T-helper 2 cell (primary cell): ENCODE measurements around the gene MDN1.
"Not testable (repeated sequence)": the region's sequence is repeated elsewhere in the genome, so short reads cannot be mapped to it uniquely, and the experiment has no call there.

Experiments used
- DNase-seq, 5 experiments: peaks; one replicate each; pipeline versions ENCODE4 v3.0.0 to v3.0.0-alpha.2; 2012 to 2022

MDN1 gene

DNA sequence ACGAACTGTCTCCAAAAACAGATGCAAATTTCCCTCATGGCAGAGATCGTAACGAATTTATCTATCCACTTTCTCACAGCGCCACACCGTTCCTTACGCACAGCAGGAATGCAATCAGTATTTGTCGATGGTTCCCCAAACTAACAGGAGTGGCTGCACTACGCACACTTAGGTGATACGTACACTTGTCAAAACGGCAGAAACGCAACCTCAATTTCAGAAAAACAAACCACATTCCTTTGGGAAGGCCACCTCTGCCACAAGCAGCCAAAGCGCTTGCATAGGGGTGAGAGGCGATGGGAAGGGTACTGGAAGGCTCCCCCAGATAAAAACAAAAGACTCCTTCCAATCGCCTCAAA is 638 bp downstream of the MDN1 start:
- peak in 1 of 5 experiments; percentile 27 for DNase-seq

DNA sequence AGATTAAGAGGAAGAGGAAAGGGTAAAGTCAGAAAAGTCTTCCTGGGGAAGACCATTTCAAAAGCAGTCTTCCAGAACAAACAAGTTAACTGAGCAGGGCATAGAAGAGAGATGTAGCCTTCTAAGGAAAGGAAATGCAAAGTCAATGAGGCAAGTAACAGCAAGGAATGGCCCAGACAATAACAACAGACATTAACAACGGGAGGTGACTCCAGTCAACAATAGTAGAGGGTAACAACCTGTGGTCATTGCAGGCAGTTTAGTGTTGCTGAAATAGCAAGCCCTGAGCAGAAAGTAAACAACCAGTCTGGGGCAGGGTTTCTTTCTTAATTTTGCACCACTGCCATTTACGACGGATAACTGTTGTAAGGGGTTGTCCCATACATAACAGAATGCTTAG is 2.1 kb downstream of the MDN1 start:
- DNase-seq, result no peak

DNA sequence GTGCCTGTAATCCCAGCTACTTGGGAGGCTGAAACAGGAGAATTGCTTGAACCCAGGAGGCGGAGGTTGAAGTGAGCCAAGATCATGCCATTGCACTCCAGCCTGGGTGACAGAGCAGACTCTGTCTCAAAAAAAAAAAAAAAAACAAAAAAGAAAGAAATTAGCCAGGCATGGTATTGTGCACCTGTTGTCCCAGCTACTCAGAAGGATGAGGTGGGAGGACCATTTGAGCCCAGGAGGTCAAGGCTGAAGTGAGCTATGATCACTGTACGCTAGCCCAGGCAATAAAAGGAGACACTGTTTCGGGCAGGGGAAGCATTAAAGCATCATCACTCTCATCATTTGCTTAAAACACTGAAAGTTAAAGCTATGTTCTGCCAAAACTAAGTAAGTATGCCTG is 6.2 kb downstream of the MDN1 start:
- DNase-seq, result not testable (repeated sequence)

DNA sequence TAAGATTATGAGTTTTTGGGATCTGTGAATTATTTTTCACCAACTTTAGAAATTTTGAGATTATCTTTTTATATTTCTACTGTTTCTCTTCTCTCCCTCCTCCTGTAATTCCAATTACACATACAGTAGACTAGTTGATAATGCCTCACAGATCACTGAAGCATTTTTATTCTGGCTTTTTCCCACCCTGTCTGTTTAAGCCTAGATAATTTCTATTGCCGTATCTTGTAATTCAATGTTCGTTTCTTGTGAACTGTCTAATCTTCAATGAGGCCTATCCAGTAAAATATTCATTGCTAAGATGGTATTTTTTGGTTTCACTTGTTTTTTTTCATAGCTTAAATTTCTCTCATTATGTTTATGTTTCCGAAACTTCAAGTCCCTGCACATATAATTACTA is 12.0 kb downstream of the MDN1 start:
- DNase-seq, result no peak

DNA sequence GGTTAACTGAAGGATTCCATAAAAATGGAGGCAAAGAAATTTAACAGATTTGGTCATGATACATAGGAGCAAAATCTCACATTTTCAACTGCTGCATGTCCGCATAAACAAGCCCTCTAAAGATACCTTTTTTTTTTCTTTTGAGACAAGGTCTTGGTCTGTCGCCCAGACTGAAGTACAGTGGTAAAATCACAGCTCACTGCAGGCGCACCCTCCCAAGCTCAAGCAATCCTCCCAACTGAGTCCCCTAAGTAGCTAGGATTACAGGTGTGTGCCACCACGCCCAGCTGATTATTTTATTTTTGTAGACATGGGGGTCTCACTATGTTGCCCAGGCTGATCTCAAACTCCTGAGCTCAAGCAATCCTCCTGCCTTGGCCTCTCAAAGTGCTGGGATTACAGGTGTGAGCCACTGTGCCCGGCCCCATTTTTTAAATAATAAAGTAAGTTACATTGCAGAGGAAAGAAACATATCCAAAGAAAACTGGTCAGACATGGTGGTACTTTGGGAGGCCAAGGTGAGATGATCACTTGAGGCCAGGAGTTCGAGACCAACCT is 13.7 kb downstream of the MDN1 start:
- no peak for DNase-seq

DNA sequence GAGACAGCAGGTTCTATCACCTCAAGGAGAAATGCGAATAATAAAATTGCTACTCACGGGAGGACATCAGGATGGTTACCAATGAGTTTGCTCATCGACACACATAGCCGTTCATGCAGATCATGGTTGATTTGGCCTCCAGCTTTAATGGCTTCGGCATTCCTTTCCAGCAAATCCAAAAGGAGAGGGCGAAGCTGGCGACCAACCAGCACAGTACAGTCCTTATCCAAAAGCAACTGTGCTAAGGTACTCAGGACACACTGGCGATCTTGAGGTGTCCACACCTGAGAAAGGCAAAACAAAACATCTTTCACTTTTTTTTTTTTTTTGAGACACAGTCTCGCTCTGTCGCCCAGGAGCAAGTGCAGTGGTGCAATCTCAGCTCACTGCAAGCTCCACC is 16.3 kb downstream of the MDN1 start:
- no peak for DNase-seq

DNA sequence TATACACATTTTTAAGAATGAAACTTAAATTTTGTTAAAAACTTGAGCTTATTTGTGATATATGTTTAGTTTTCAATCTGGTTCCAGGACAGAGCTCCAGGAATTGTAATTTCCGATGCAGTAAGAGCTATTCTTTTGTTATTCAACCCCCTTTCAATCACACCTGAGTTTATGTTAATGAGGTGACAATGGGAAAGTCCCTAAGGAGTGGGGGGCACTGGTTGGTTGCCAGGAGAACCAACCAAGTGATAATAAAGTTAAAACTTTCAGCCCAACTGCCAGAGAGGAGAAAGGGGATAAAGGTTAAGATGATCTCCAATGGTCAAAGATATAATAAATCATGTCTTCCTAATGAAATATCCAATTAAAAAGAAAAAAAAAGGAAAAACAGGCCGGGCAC is 19.8 kb downstream of the MDN1 start:
- DNase-seq, result no peak

DNA sequence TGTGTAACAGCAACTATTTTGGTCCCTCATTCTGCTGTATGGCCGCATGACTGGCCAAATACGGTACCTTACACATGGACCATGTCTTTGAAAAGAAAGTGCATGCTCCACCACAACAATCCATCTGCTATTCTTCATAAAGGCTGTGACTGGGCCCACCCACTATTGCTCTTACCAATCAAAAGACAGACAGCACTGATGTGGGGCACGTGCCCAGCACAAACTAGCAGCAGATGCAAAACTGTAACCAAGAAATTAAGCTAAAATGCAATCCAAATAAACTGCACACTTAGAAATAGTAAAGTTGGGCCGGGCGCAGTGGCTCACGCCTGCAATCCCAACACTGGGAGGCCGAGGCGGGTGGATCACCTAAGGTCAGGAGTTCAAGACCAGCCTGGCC is 20.5 kb downstream of the MDN1 start:
- DNase-seq, result no peak

DNA sequence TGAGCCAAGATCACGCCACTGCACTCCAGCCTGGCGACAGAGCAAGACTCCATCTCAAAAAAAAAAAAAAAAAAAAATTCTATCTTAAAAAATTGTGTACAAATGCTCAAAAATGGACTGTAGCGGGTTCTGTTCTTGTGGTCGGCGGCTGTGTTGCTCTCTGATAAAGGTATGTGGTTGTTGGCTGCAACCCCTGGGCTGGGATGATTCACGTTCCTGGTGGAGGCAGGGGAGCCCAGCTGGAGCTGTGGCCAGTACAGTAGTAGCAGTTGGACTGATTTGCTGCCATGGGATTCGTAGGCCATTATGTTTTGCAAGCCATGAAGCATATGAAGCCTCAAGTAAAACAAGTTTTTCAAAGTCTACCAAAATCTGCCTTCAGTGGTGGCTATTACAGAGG is 22.3 kb downstream of the MDN1 start:
- DNase-seq, result no peak

DNA sequence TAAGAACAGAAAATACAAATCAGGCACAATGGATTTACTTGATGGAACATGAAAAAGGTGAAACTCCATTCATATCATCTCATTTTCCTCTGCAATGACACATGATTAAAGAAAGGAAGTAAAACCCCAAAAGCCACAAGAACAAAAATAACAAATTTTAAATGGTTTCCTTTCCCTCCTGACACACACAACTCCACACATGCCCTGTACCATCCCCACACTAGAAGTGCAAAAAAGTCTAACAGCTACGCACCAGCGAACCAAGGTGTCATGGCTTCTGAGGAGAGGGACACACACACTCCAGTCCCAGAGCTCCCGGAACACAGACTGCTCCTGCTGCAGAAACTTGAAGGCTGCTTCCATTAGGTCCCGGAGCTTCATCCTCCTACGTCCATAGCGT is 25.3 kb downstream of the MDN1 start:
- DNase-seq, result peak in 2 of 5 experiments; percentile 3 to 65

DNA sequence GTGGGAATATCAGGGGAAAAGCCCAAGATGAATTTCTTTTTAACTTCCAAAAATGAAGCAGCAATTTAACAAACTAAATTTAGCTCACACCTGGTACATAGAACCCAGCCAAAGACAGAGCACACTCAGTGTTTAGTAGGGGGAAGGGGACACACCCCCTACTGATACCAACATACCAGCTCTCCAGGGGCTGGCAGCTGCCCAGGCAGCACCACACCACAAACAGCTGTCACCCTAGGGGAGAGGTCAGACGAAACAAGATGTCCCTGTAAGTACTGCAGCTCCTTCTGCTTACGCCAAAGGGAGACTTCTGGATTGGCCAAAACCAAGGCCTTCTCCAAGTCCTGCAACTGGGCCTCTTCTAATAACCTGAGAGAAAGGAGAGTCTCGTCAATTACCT is 26.0 kb downstream of the MDN1 start:
- no peak for DNase-seq

DNA sequence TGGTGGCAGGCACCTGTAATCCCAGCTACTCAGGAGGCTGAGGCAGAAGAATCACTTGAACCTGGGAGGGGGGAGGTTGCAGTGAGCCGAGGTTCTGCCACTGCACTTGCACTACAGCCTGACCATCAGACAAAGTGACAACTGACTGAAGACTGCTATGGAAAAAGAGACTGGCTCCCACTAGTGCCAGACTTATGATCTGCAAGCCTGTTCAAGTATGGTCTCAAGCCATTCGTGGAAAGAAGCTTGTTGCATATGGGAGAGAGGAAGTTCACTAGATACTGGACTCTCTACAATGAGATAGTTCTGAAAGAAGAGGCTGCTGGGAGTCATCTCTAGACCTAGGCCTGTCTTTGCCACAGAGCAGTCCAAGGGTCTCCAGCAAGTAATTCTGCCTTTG is 26.7 kb downstream of the MDN1 start:
- peak in 1 of 5 experiments; percentile 61 for DNase-seq

DNA sequence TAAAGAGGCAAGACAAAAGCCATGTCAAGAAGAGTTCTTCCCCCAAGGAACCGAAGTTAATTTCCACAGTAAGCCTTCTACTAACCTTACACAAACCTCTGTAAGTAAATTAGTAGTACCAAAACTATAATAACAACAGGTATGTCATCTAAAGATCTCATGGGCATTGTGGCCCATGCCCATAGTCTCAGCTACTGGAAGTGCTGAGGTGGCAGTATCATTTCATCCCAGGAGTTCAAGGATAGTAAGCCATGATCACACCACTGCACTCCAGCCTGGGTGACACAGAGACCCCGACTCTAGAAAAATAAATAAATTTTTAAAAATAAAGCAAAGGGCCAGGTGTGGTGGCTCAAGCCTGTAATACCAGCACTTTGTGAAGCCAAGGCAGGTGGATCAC is 29.2 kb downstream of the MDN1 start:
- DNase-seq, result no peak

DNA sequence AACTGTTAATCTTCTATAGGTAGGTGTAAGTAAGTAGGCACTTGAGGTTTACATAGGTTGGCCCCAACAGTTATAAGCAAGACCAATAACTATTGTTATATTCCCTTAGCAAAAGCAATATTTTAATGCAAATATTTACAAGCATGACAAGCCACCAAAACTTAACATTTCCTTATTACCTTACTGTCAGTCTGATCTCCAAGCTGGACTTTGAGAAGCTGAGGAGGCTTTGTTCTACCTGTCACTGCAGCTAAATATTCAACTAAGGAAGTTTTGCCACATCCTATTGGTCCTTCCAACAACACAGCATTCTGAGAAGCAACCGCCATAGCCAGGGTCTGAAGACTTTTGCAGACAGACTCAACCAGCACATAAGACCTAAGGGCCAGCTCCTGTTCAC is 29.6 kb downstream of the MDN1 start:
- DNase-seq, result no peak

DNA sequence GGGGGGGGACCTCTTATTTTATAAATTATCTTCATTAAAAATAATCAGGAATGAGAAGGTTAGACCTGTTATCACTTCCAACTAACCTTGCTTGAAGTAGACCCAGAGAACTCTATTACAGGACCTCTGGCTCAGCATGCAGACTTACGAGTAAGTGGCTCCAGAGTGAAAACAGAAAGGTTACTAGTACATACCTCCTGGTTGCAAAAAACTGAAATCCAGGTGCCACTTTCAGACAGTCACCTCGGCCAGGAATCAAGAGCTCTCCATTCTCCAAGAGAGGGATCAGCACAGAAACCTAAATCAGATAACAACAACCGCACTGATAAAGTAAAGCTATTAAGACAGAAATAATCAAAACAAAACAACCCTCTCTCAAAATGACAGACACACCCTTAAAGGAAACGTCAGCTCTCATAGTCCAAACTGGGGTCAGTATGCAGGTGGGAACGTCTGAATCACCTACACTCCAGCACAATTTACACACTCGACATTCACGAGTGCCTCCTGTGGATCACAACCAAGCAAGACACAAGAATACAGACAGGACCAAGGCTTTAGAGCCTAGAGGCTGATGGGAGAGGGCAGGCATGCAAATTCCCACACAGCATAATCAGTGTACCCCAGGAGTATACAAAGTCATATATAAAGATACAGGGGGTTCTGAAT is 31.8 kb downstream of the MDN1 start:
- DNase-seq, result no peak

DNA sequence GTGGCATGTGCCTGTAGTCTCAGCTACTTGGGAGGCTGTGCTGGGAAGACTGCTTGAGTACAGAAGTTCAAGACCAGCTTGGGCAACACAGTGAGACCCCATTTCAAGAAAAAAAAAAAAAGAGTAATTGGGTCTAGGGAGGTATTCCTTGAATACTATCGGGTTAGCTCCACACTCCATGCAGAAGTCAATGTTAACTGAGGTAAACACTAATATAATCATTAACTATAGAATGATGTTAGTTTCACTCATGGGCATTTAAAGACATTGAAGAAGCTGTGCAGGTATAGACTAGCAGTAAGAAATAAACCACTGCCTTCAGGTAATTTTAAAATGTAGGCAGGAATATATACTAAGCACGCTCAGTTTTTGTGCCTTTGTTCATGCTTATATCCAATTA is 32.6 kb downstream of the MDN1 start:
- DNase-seq, result no peak

DNA sequence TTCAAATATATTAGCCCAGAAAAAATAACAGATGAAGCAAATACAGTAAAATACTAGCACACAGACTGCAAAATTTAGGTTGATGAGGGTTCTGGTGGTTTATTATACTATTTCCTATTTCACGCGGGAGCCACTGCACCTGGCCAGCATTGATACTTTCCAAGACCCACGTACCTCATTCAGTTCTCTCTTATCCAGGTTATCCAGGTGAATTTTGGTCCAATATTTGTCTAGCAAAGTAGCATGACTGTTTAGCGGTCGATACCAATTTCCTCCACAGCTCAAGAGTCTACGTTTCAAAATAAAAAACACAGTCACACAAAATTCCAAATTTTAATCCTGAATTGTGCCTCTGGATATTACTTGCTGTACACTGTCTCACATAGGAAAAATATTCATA is 34.8 kb downstream of the MDN1 start:
- no peak for DNase-seq

DNA sequence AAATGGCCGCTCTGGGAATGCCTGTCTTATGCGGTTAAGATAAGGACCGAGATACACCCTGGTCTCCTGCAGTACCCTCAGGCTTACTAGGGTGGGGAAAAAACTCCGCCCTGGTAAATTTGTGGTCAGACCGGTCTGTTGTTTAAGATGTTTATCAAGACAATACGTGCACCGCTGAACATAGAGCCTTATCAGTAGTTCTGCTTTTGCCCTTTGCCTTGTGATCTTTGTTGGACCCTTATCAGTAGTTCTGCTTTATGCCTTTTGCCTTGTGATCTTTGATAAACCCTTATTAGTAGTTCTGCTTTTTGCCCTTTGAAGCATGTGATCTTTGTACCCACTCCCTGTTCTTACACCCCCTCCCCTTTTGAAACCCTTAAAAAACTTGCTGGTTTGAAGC is 36.3 kb downstream of the MDN1 start:
- DNase-seq, result not testable (repeated sequence)

DNA sequence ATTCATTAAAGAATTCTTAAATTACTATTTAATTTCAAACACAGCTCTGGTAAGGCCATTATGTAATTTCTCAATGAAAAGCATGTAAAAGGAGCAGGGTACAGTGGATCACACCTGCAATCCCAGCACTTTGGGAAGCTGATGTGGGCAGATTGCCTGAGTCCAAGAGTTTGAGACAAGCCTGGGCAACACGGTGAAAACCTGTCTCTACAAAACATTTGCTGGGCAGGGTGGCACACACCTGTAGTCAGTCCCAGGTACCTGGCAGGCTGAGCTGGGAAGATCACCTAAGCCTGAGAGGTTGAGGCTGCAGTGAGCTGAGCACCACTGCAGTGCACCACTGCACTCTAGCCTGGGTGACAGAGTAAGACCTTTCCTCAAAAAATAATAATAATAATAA is 37.4 kb downstream of the MDN1 start:
- no peak for DNase-seq

DNA sequence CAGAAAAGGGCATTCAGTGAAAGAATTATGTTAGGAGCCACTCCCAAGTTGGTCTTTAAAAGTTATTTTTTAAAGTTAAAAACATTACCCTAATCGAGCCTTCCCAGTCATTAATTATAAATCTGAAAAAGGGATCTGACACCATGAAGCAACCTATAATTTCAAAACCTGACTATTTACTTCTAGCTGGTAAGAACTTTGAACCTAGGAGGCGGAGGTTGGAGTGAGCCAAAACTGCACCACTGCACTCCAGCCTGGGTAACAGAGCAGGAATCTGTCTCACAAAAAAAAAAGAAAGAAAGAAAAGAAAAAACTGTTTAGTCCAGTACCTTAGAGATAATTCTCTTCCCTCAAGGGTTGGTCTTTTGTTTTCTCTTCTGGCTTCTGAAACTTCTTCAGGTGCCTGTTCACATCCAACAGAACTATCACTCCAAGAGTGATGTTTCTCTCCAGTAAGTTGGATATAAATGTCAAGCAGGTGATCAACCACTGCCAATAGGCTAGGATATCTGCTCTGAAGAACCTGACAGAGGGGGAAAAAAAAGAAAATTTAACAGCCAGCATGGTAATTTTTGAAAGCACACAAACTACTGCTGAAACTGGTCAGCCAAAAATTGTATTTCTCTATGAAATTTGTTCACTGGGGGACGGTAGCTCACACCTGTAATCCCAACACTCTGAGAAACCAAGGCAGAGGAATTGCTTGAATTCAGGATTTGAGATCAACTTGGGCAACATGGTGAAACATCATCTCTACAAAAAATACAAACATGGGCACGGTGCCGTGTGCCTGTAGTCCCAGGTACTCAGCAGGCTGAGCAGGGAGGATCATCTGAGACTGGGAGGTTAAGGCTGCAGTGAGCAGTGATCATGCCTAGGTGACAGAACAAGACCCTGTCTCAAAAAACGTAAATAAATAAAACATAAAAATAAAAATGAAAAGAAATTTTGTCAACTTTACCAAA is 38.2 kb downstream of the MDN1 start:
- DNase-seq, result no peak

DNA sequence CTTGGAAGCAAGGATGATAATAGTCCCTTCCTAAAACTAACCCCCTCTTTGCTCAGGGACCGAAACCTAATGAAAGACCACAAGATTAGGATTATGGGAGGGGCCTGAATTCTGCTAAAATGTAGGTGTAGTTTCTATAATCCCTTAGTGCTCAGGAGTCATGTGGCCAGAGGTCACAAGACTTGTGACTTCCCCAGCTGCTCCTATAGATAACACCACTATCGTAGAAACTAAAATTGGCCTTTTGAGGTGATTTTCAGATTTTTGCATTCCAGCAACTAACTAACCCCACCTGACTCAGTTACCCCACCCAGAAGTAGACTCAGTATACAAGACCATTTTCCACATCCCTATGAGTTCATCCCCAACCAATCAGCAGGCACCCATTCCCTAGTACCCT is 42.1 kb downstream of the MDN1 start:
- no peak for DNase-seq

DNA sequence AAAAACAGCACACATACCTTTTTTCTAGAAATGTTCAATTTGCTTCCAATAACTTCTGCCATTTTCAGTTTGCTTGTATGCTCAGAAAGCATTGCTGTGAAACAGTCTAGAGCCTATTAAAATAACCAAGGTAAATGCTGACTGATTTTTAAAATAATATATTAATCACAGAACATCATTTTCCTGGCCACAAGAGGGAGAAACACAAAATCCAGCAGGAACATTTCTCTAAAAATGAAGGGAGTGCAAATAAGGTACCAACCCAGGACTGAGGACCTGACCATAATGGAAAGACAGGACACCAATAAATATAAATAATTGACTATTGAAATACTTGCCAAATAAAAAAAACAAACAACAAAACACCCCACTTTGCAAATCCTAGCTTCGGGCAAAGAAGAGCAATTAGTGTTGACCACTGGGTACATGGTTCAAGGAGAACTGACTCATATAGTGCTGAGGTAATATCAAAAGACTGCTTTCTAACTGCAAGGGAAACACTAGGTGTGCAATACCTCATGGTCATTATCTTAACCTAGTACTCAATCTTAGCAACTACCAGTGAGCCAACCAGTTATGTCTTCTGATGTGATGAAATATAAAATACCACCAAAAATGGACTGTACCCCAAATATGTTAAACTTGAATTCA is 42.9 kb downstream of the MDN1 start:
- DNase-seq, result no peak

DNA sequence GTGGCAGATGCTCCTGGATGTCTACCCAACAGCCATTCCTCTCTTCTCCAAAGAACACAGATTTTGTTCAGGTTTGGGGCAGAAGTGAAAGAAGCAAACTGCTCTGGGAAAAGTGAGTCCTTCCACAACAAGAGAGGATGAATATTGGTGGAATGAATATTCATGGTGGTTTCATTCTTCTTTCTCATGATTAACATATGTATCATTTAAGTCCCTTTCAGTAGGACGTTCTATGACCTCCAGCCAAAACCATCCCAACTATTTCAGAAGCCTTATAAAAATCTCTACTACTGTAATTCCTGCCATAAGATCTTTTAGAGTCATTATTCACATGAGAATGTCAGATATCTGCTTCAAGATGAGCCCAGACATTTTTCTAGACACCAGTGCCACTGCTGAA is 44.4 kb downstream of the MDN1 start:
- no peak for DNase-seq

DNA sequence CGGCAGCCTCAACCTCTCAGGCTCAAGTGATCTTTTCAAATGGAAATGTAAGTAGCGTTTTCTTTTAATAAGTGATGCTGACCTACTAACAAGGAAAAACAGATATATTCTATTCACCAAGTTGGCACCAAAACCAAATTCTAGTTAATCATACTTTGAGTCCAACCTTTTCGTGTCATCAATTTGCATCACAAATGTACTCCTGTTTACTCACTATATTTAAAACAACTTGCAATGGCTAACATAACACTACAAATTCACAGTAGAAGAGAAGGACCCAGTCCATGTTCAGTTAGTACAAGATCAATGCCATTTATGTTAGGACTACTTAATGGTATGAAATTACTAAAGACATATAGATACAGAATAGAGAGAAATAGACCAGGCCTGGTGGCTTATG is 50.0 kb downstream of the MDN1 start:
- DNase-seq, result no peak
